Measurements from ENCODE around the gene ENPP7.
A peak's percentile ranks its signal among the peaks of the same experiment; 100 is the strongest.

ENPP7 gene

GRCh38 chr17:79705674-79706073 lies 25.1 kb upstream of the ENPP7 start:
- no peak for DNase-seq

- DNase-seq, result peak; percentile 99
Observed at GRCh38 chr17:79706931-79707850, 23.6 kb upstream of the ENPP7 start.

GRCh38 chr17:79707931-79708891 lies 22.5 kb upstream of the ENPP7 start:
- no peak for DNase-seq

- no peak for DNase-seq
Observed at GRCh38 chr17:79711715-79712305, 18.9 kb upstream of the ENPP7 start.

GRCh38 chr17:79713391-79713790 lies 17.4 kb upstream of the ENPP7 start:
- DNase-seq, result no peak

- DNase-seq, result no peak
Observed at GRCh38 chr17:79714176-79715097, 16.3 kb upstream of the ENPP7 start.

GRCh38 chr17:79715098-79715942 lies 15.4 kb upstream of the ENPP7 start:
- DNase-seq, result no peak

GRCh38 chr17:79715943-79716797 lies 14.6 kb upstream of the ENPP7 start:
- no peak for DNase-seq

- DNase-seq, result no peak
Observed at GRCh38 chr17:79720705-79721292, 9.9 kb upstream of the ENPP7 start.

GRCh38 chr17:79721993-79722671 lies 8.6 kb upstream of the ENPP7 start:
- no peak for DNase-seq

GRCh38 chr17:79722787-79723186 lies 8.0 kb upstream of the ENPP7 start:
- DNase-seq, result no peak

GRCh38 chr17:79728169-79728907 lies 2.4 kb upstream of the ENPP7 start:
- peak; percentile 85 for DNase-seq

GRCh38 chr17:79728908-79729471 lies 1.8 kb upstream of the ENPP7 start:
- no peak for DNase-seq

- no peak for DNase-seq
Observed at GRCh38 chr17:79729761-79730160, 982 bp upstream of the ENPP7 start.

- DNase-seq, result no peak
Observed at GRCh38 chr17:79730437-79730768, 340 bp upstream of the ENPP7 start.

- DNase-seq, result no peak
Observed at GRCh38 chr17:79732254-79732653, 1.5 kb downstream of the ENPP7 start.

GRCh38 chr17:79732804-79733691 lies 2.3 kb downstream of the ENPP7 start:
- DNase-seq, result no peak
